Gastrocnemius medialis (tissue), 4 donors: ENCODE results near the gene RGS11. TPM values are rescaled to one million over a fixed set of nuclear protein-coding genes. Genes with fewer than 3 reads are reported as not detected.

Experiments used
- ATAC-seq, 2 donors: fragments of 150-250 bp; one replicate each; pipeline ENCODE4 v1.9.1; 2016
- DNase-seq, 2 donors: peaks; one replicate each; pipeline ENCODE4 v3.0.0-alpha.2; 2019
- H3K27ac ChIP-seq, 4 donors: fragments of 200-600 bp; sonication (generic); 1 replicate in 1 of 4; 2 replicates in 3 of 4; pipeline ENCODE4 v1.5.1; 2016 to 2018; ENCODE audit warnings: mild to moderate bottlenecking in 2 of 4, moderate library complexity in 1 of 4
- H3K27me3 ChIP-seq, 3 donors: fragments of 200-600 bp; sonication (generic) in 2 of 3; 1 replicate in 1 of 3; 2 replicates in 2 of 3; pipeline versions ENCODE4 v1.5.1 to v1.6.0; 2016 to 2019; ENCODE audit warnings: mild to moderate bottlenecking in 1 of 3, moderate library complexity in 1 of 3
- H3K36me3 ChIP-seq, 2 donors: fragments of 200-600 bp; sonication (generic) in 1 of 2; one replicate each; pipeline ENCODE4 v1.5.1; 2017 to 2018
- H3K4me1 ChIP-seq, 2 donors: fragments of 200-600 bp; sonication (generic) in 1 of 2; one replicate each; pipeline ENCODE4 v1.5.1; 2016 to 2017; ENCODE audit warnings: mild to moderate bottlenecking in 2 of 2
- H3K4me3 ChIP-seq, 4 donors: fragments of 200-600 bp; sonication (generic) in 3 of 4; 1 replicate in 1 of 4; 2 replicates in 3 of 4; pipeline ENCODE4 v1.5.1; 2016 to 2019; ENCODE audit warnings: mild to moderate bottlenecking in 2 of 4
- H3K9me3 ChIP-seq, 3 donors: fragments of 200-600 bp; sonication (generic) in 2 of 3; 1 replicate in 1 of 3; 2 replicates in 2 of 3; pipeline ENCODE4 v1.5.1; 2016 to 2019
- CTCF ChIP-seq, 5 experiments: fragments of 450-650 bp in 3 of 5; fragments of 200-600 bp in 2 of 5; sonication (generic) in 2 of 5; IDR thresholded peaks in 4 of 5; conservative IDR thresholded peaks in 1 of 5; 1 replicate in 4 of 5; 2 replicates in 1 of 5; pipeline ENCODE4 v1.5.1; 2016 to 2019; ENCODE audit warnings: antibody characterized with exemption in 5 of 5, mild to moderate bottlenecking in 3 of 5, moderate library complexity in 3 of 5
- POLR2A ChIP-seq, 2 donors: fragments of 450-650 bp; IDR thresholded peaks; one replicate each; pipeline ENCODE4 v1.6.1; 2017; ENCODE audit warnings: antibody characterized with exemption in 2 of 2, mild to moderate bottlenecking in 2 of 2, moderate library complexity in 2 of 2
- in situ Hi-C, 4 donors: fragments of 200-750 bp; cut with MboI; loops; one replicate each; pipeline versions ENCODE4 v1.15.0 to v1.8.0; 2017; ENCODE audit warnings: low sequenced_read_pairs in 4 of 4
- intact Hi-C: fragments of 100-400 bp; cut with DNase I; formaldehyde crosslinking; loops from one replicate; pipeline ENCODE4 v1.15.1; 2023; ENCODE audit warnings: low total_unique reads
- total RNA-seq, 4 donors: library from RNA; depleted of rRNA; stranded (reverse); fragments of >200 nt; gene quantifications; one replicate each; pipeline versions ENCODE4 v1.1.0 to v1.2.3, GENCODE V29; 2016

The RGS11 gene
- total RNA-seq, 4 donors from 2014 or later: 1.2 to 2.2 (median 1.6) TPM

GRCh38 chr16:253833-254232, 21.9 kb downstream of the RGS11 start:
- Histone ChIP-seq H3K36me3 (peaks cover 0 to 63% of the 10 kb centered on the region in 2 donors), H3K4me1 (no peaks in the 10 kb centered on the region), H3K27me3 (no peaks in the 10 kb centered on the region), H3K9me3 (no peaks in the 10 kb centered on the region), H3K27ac (no peak overlapping the region), H3K4me3 (no peak overlapping the region)
- TF ChIP-seq POLR2A (IDR thresholded peaks at IDR 0.05): no peak
- no peak for TF ChIP-seq CTCF (IDR thresholded peaks at IDR 0.05 in 4 of 5, conservative IDR thresholded peaks at IDR 0.05 in 1 of 5)
- intact Hi-C loops (no loop called here), in situ Hi-C loops (no loop called here)
- ATAC-seq (no peak), DNase-seq (no peak)

DNA sequence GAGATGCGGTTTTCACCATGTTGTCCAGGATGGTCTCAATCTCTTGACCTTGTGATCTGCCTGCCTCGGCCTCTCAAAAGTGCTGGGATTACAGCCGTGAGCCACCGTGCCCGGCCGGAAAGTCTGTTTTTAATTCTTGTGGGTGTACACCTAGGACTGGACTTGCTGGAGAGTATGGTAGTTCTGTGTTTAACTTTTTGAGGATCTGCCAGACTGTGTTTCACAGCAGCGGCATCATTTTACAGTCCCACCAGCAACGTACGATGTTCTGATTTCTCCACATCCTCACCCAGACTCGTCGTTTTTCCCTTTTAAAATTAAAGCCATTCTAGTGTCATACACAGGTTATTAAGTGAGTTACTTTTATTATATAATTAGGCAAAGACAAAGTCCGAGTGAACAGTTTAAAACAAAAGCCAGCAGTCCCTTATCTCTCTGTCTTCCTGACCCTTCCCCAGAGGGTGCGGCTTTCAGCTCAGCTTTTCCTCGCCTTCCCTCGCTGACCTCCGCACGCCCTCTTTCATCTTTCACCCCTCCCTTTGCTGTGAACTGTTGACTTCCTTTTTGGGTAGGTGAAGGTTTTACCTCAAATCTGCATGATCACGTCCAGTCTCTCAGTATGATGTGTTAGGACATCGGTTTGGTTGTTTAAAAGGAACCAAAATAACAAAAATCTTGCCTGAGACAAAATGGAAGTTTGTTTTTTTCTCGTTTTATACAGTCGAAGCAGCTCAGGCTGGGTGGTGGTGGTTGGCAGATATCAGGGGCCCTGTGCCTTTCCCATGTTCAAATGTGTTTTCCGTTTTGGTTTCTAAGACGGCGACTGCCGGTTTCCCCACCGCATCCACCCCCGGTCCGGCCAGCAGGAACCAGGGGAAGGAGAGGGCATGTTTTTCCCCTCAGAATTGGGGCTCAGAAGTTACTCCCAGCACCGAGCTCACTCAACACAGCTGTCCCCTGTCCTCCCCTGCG, 23.1 kb downstream of the RGS11 start:
- no peak for TF ChIP-seq POLR2A (IDR thresholded peaks at IDR 0.05)
- no peak for TF ChIP-seq CTCF (IDR thresholded peaks at IDR 0.05 in 4 of 5, conservative IDR thresholded peaks at IDR 0.05 in 1 of 5)
- Histone ChIP-seq H3K36me3 (peaks cover 0 to 66% of the 10 kb centered on the region in 2 donors), H3K27ac (peak overlapping the region in 3 of 4 donors; percentile 3 to 33 (median 13)), H3K27me3 (no peaks in the 10 kb centered on the region), H3K9me3 (no peaks in the 10 kb centered on the region), H3K4me3 (no peak overlapping the region), H3K4me1 (no peaks in the 10 kb centered on the region)
- no peak for DNase-seq
- ATAC-seq: no peak
- intact Hi-C loops (no loop called here), in situ Hi-C loops (no loop called here)

DNA sequence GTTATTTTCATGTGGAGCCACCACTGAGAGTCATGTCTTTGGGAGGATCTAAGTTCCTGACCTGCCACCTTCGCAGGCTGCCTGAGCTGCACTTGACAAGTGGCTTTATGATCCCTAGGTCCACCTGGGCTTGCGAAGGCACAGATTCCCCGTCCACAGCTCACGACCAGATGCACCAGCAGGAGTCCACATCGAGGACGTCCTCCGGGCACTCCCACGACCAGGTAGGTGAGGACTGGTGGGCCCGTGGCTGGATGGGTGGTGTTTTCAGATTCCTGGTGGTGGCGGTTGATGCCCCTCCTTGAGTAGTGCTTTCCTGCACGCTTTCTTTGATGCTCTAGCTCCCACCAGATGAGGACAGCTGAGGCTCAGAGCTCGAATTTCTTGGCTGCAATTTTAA, 26.3 kb downstream of the RGS11 start:
- H3K9me3 ChIP-seq: no peaks in the 10 kb centered on the region
- ATAC-seq: no peak
- peaks cover 1 to 4% of the 10 kb centered on the region in 2 donors for H3K4me1 ChIP-seq
- peaks cover 0 to 39% of the 10 kb centered on the region in 2 donors for H3K36me3 ChIP-seq
- H3K27me3 ChIP-seq: no peaks in the 10 kb centered on the region
- TF ChIP-seq POLR2A (IDR thresholded peaks at IDR 0.05): no peak
- TF ChIP-seq CTCF (IDR thresholded peaks at IDR 0.05 in 4 of 5, conservative IDR thresholded peaks at IDR 0.05 in 1 of 5): no peak
- no peak for DNase-seq
- in situ Hi-C loops (no loop called here), intact Hi-C loops (no loop called here)
- H3K4me3 ChIP-seq: no peak overlapping the region
- H3K27ac ChIP-seq: no peak overlapping the region

- peaks cover 0 to 18% of the 10 kb centered on the region in 2 donors for H3K36me3 ChIP-seq
- in situ Hi-C loops (no loop called here), intact Hi-C loops (no loop called here)
- H3K4me1 ChIP-seq: peaks cover 15 to 27% of the 10 kb centered on the region in 2 donors
- TF ChIP-seq CTCF (IDR thresholded peaks at IDR 0.05 in 4 of 5, conservative IDR thresholded peaks at IDR 0.05 in 1 of 5) (no peak), POLR2A (IDR thresholded peaks at IDR 0.05) (no peak)
- no peak for DNase-seq
- ATAC-seq: no peak
- no peaks in the 10 kb centered on the region for H3K9me3 ChIP-seq
- no peak overlapping the region for H3K4me3 ChIP-seq
- H3K27me3 ChIP-seq: no peaks in the 10 kb centered on the region
- H3K27ac ChIP-seq: no peak overlapping the region
Measured at GRCh38 chr16:247027-247426, 28.7 kb downstream of the RGS11 start.
